WTC11 (cell line): ENCODE measurements around the gene OTOA. TPM values are rescaled to one million over a fixed set of nuclear protein-coding genes. Genes with fewer than 3 reads are reported as not detected.

Experiments
- ATAC-seq: fragments of 200-7000 bp; cut with Tn5 transposase; 2 replicates; pipeline ENCODE4 v1.10.0; 2021; ENCODE audit warnings: mild to moderate bottlenecking, moderate library complexity
- CTCF ChIA-PET: fragments of 300-600 bp; sonication (Branson Sonifier 250); formaldehyde crosslinking; loops from one replicate; lab custom pipeline; 2021; ENCODE audit warnings: antibody characterized with exemption; lab: Charles Lee
- POLR2A ChIA-PET: fragments of 350-600 bp; sonication (Branson Sonifier 250); formaldehyde crosslinking; loops from one replicate; lab custom pipeline; 2021; ENCODE audit warnings: antibody characterized with exemption; lab: Charles Lee
- DNase-seq: peaks from one replicate; pipeline ENCODE4 v3.0.0; 2021; ENCODE audit warnings: low spot score
- H3K27ac Mint-ChIP-seq: 2 replicates; pipeline ENCODE4 v1.8.0; 2021; ENCODE audit warnings: mixed read lengths
- H3K27me3 Mint-ChIP-seq: 2 replicates; pipeline ENCODE4 v1.8.0; 2021; ENCODE audit warnings: low read depth, mild to moderate bottlenecking, moderate library complexity, mixed read lengths
- H3K36me3 Mint-ChIP-seq: 2 replicates; pipeline ENCODE4 v1.8.0; 2021; ENCODE audit warnings: mixed read lengths
- H3K4me1 Mint-ChIP-seq: 2 replicates; pipeline ENCODE4 v1.8.0; 2022; ENCODE audit warnings: mixed read lengths
- H3K4me3 Mint-ChIP-seq: 2 replicates; pipeline ENCODE4 v1.8.0; 2021; ENCODE audit warnings: mild to moderate bottlenecking, moderate library complexity, mixed read lengths
- H3K9me3 Mint-ChIP-seq: 2 replicates; pipeline ENCODE4 v1.8.0; 2021; ENCODE audit warnings: mixed read lengths
- E2F4 ChIP-seq: sonication (generic); formaldehyde crosslinking; IDR thresholded peaks from 2 replicates; pipeline ENCODE4 v1.8.1; 2022; ENCODE audit warnings: low read depth, mild to moderate bottlenecking, moderate library complexity, missing genetic modification reagents, borderline replicate concordance
- E2F5 ChIP-seq: sonication (generic); formaldehyde crosslinking; IDR thresholded peaks from 2 replicates; pipeline ENCODE4 v1.8.1; 2022; ENCODE audit warnings: mild to moderate bottlenecking, moderate library complexity, missing genetic modification reagents
- FOXP1 ChIP-seq: sonication (generic); formaldehyde crosslinking; IDR thresholded peaks from 2 replicates; pipeline ENCODE4 v1.8.0; 2022; ENCODE audit warnings: missing genetic modification reagents, mild to moderate bottlenecking, moderate library complexity, borderline replicate concordance
- GABPB1 ChIP-seq: sonication (generic); formaldehyde crosslinking; IDR thresholded peaks from 2 replicates; pipeline ENCODE4 v1.8.1; 2023; ENCODE audit warnings: mild to moderate bottlenecking, missing genetic modification reagents
- GTF2I ChIP-seq: fragments of 250-450 bp; sonication (Bioruptor Pico); conservative IDR thresholded peaks from 2 replicates; pipeline ENCODE4 v1.4.0; 2021; ENCODE audit warnings: mild to moderate bottlenecking
- MXD4 ChIP-seq: fragments of 250-450 bp; sonication (Bioruptor Pico); IDR thresholded peaks from 2 replicates; pipeline ENCODE4 v1.8.0; 2021; ENCODE audit warnings: mild to moderate bottlenecking, moderate library complexity, borderline replicate concordance
- NFYB ChIP-seq: sonication (generic); formaldehyde crosslinking; conservative IDR thresholded peaks from 2 replicates; pipeline ENCODE4 v1.8.0; 2022; ENCODE audit warnings: low read depth, missing genetic modification reagents
- NR3C1 ChIP-seq: sonication (generic); formaldehyde crosslinking; conservative IDR thresholded peaks from 2 replicates; pipeline ENCODE4 v1.8.1; 2023; ENCODE audit warnings: low read depth, mild to moderate bottlenecking, missing genetic modification reagents
- PRDM15 ChIP-seq: sonication (generic); formaldehyde crosslinking; IDR thresholded peaks from 2 replicates; pipeline ENCODE4 v1.8.0; 2022; ENCODE audit warnings: missing genetic modification reagents
- PRRX2 ChIP-seq: fragments of 250-450 bp; sonication (Bioruptor Pico); IDR thresholded peaks from 2 replicates; pipeline ENCODE4 v1.8.0; 2021; ENCODE audit warnings: mild to moderate bottlenecking
- TEAD4 ChIP-seq: sonication (generic); formaldehyde crosslinking; IDR thresholded peaks from 2 replicates; pipeline ENCODE4 v1.8.0; 2022; ENCODE audit warnings: mild to moderate bottlenecking, missing genetic modification reagents
- USF1 ChIP-seq: sonication (generic); formaldehyde crosslinking; IDR thresholded peaks from 2 replicates; pipeline ENCODE4 v1.8.0; 2022; ENCODE audit warnings: mild to moderate bottlenecking, missing genetic modification reagents
- ZBTB21 ChIP-seq: sonication (generic); formaldehyde crosslinking; IDR thresholded peaks from 2 replicates; pipeline ENCODE4 v1.8.1; 2023; ENCODE audit warnings: mild to moderate bottlenecking, missing genetic modification reagents, borderline replicate concordance
- ZNF416 ChIP-seq: fragments of 250-450 bp; sonication (Bioruptor Pico); IDR thresholded peaks from 2 replicates; pipeline ENCODE4 v1.9.0; 2021; ENCODE audit warnings: mild to moderate bottlenecking, inconsistent platforms
- total RNA-seq: library from RNA; stranded (reverse); gene quantifications from 3 replicates; pipeline ENCODE4 v1.2.3, GENCODE V29; 2021
- TF ChIP-seq, protein P1 (sequence below): fragments of 250-450 bp; sonication (Bioruptor Pico); IDR thresholded peaks from 2 replicates; pipeline ENCODE4 v1.9.0; 2021; ENCODE audit warnings: mild to moderate bottlenecking
- TF ChIP-seq, protein P2 (sequence below): fragments of 250-450 bp; sonication (Bioruptor Pico); IDR thresholded peaks from 2 replicates; pipeline ENCODE4 v1.9.0; 2021; ENCODE audit warnings: mild to moderate bottlenecking
- TF ChIP-seq, protein P3 (sequence below): fragments of 250-450 bp; sonication (Bioruptor Pico); conservative IDR thresholded peaks from 2 replicates; pipeline ENCODE4 v1.9.0; 2021; ENCODE audit warnings: mild to moderate bottlenecking
- TF ChIP-seq, protein P4 (sequence below): sonication (generic); formaldehyde crosslinking; IDR thresholded peaks from 2 replicates; pipeline ENCODE4 v1.8.0; 2023; ENCODE audit warnings: missing genetic modification reagents
- TF ChIP-seq, protein P5 (sequence below): sonication (generic); formaldehyde crosslinking; IDR thresholded peaks from 2 replicates; pipeline ENCODE4 v1.8.0; 2023; ENCODE audit warnings: missing genetic modification reagents, mild to moderate bottlenecking, borderline replicate concordance

The OTOA gene
- total RNA-seq, 1 experiment from 2014 or later: 0.11 TPM

GRCh38 chr16:21702276-21702675 lies 38.5 kb downstream of the OTOA start (continued):
- TF ChIP-seq, protein P1, sequence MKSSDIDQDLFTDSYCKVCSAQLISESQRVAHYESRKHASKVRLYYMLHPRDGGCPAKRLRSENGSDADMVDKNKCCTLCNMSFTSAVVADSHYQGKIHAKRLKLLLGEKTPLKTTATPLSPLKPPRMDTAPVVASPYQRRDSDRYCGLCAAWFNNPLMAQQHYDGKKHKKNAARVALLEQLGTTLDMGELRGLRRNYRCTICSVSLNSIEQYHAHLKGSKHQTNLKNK (CRISPR knock-in tag): no peak
- TF ChIP-seq, protein P2, sequence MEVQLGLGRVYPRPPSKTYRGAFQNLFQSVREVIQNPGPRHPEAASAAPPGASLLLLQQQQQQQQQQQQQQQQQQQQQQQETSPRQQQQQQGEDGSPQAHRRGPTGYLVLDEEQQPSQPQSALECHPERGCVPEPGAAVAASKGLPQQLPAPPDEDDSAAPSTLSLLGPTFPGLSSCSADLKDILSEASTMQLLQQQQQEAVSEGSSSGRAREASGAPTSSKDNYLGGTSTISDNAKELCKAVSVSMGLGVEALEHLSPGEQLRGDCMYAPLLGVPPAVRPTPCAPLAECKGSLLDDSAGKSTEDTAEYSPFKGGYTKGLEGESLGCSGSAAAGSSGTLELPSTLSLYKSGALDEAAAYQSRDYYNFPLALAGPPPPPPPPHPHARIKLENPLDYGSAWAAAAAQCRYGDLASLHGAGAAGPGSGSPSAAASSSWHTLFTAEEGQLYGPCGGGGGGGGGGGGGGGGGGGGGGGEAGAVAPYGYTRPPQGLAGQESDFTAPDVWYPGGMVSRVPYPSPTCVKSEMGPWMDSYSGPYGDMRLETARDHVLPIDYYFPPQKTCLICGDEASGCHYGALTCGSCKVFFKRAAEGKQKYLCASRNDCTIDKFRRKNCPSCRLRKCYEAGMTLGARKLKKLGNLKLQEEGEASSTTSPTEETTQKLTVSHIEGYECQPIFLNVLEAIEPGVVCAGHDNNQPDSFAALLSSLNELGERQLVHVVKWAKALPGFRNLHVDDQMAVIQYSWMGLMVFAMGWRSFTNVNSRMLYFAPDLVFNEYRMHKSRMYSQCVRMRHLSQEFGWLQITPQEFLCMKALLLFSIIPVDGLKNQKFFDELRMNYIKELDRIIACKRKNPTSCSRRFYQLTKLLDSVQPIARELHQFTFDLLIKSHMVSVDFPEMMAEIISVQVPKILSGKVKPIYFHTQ (CRISPR knock-in tag): no peak
- TF ChIP-seq TEAD4 (CRISPR knock-in tag) (no peak), USF1 (CRISPR knock-in tag) (no peak)
- TF ChIP-seq, protein P3, sequence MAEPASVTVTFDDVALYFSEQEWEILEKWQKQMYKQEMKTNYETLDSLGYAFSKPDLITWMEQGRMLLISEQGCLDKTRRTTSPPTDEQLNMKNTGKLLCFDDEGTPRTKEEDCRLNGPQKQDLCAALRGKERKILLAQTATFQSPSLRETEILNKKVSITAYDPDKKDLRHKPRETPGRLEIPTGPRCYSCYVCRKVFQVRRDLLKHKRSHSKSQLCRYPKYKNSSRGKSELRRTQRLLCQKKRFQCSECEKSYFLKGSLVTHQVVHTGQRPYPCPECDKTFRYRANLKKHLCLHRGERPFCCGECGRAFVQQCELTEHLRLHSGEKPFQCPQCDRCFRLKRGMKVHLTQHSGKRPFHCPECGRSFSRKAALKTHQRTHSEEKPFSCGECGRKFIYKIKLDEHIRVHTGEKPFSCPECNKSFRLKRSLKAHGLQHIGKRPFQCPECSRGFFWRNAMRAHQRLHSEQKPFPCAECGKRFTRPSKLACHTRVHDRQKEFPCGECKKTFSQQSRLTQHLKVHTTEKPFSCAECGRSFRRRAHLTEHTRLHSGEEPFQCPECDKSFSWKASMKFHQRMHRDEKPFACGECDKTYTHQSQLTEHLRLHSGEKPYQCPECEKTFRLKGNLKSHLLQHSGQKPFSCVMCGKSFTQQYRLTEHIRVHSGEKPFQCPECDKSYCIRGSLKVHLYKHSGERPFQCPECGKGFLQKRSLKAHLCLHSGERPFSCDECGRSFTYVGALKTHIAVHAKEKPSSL (CRISPR knock-in tag): no peak

GRCh38 chr16:21703156-21703555 lies 39.4 kb downstream of the OTOA start:
- POLR2A ChIA-PET: no interaction called here
- CTCF ChIA-PET: interaction anchor here (1.1 kb wide), 1 partner anchor 45 kb away, joined by 3 read pairs; no protein-coding TSS in a partner anchor
- no peak for ATAC-seq
- H3K27ac Mint-ChIP-seq: no peak overlapping the region
- H3K4me3 Mint-ChIP-seq: no peak overlapping the region
- no peaks in the 10 kb centered on the region for H3K36me3 Mint-ChIP-seq
- no peak for DNase-seq
- no peaks in the 10 kb centered on the region for H3K9me3 Mint-ChIP-seq
- H3K4me1 Mint-ChIP-seq: peaks cover 8% of the 10 kb centered on the region; the same call in 1 of the 2 replicates
- H3K27me3 Mint-ChIP-seq: no peaks in the 10 kb centered on the region
- TF ChIP-seq PRRX2 (CRISPR knock-in tag) (no peak), GTF2I (CRISPR knock-in tag) (no peak), GABPB1 (CRISPR knock-in tag) (no peak), FOXP1 (CRISPR knock-in tag) (no peak), ZNF416 (CRISPR knock-in tag) (no peak), MXD4 (CRISPR knock-in tag) (no peak), PRDM15 (no peak), E2F4 (CRISPR knock-in tag) (no peak), NFYB (CRISPR knock-in tag) (no peak), E2F5 (no peak), NR3C1 (no peak), ZBTB21 (CRISPR knock-in tag) (no peak)
- TF ChIP-seq, protein P4, sequence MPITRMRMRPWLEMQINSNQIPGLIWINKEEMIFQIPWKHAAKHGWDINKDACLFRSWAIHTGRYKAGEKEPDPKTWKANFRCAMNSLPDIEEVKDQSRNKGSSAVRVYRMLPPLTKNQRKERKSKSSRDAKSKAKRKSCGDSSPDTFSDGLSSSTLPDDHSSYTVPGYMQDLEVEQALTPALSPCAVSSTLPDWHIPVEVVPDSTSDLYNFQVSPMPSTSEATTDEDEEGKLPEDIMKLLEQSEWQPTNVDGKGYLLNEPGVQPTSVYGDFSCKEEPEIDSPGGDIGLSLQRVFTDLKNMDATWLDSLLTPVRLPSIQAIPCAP: no peak
- TF ChIP-seq, protein P5, sequence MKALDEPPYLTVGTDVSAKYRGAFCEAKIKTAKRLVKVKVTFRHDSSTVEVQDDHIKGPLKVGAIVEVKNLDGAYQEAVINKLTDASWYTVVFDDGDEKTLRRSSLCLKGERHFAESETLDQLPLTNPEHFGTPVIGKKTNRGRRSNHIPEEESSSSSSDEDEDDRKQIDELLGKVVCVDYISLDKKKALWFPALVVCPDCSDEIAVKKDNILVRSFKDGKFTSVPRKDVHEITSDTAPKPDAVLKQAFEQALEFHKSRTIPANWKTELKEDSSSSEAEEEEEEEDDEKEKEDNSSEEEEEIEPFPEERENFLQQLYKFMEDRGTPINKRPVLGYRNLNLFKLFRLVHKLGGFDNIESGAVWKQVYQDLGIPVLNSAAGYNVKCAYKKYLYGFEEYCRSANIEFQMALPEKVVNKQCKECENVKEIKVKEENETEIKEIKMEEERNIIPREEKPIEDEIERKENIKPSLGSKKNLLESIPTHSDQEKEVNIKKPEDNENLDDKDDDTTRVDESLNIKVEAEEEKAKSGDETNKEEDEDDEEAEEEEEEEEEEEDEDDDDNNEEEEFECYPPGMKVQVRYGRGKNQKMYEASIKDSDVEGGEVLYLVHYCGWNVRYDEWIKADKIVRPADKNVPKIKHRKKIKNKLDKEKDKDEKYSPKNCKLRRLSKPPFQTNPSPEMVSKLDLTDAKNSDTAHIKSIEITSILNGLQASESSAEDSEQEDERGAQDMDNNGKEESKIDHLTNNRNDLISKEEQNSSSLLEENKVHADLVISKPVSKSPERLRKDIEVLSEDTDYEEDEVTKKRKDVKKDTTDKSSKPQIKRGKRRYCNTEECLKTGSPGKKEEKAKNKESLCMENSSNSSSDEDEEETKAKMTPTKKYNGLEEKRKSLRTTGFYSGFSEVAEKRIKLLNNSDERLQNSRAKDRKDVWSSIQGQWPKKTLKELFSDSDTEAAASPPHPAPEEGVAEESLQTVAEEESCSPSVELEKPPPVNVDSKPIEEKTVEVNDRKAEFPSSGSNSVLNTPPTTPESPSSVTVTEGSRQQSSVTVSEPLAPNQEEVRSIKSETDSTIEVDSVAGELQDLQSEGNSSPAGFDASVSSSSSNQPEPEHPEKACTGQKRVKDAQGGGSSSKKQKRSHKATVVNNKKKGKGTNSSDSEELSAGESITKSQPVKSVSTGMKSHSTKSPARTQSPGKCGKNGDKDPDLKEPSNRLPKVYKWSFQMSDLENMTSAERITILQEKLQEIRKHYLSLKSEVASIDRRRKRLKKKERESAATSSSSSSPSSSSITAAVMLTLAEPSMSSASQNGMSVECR (CRISPR knock-in tag): no peak
